Measurements from ENCODE around the gene TNRC6B. TPM values are rescaled to one million over a fixed set of nuclear protein-coding genes. Genes with fewer than 3 reads are reported as not detected.

Gene TNRC6B
- total RNA-seq, 2 experiments from 2014 or later = 37.0 to 63.7 TPM

DNA sequence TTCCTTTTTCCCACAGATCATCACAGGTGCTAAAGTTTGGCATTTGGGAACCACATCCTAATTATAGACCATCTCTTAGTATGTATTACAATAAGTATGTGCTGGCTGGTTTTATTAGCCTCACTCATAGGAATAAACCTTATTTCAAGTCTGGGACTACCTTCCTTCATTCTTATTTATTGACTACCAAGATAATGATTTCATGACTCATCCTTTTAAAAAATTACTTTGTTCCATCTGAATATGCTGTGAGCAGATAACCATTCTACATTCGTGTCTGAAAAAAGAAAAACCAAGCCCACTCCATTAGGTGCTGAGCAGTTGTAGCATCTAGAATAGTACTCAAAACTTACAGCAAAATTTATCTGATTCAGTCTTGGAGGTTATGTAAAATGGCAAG lies 12.3 kb downstream of the TNRC6B start:
- H2AFZ ChIP-seq (ENCODE audit: low read length) = no peak overlapping the region
- peaks cover 15% of the 10 kb centered on the region for H3K4me1 ChIP-seq (ENCODE audit: insufficient read depth, low read length, poor library complexity, severe bottlenecking)
- ChIA-PET POLR2A (interaction anchor here (1.9 kb wide), 1 partner anchor 10 kb away, joined by 4 read pairs; no protein-coding TSS in a partner anchor), CTCF (ENCODE audit: unreplicated experiment) (no interaction called here)
- BruUV-seq (replicated peaks) = no TSS peak
- DNase-seq (ENCODE audit: low spot score) = no peak
- peaks cover 81% of the 10 kb centered on the region for H3K79me2 ChIP-seq (ENCODE audit: insufficient read depth, low read depth, low read length)
- peaks cover 9% of the 10 kb centered on the region; the same call in 1 of the 2 replicates for H3K36me3 ChIP-seq (ENCODE audit: insufficient read depth, low read length)
- no peak overlapping the region for H3K27ac ChIP-seq (ENCODE audit: low read depth, low read length, poor library complexity, severe bottlenecking)
- intact Hi-C loops (cut with micrococcal nuclease; ENCODE audit: unreplicated experiment) = no loop called here
- no peaks in the 10 kb centered on the region for H3K9me2 ChIP-seq (ENCODE audit: insufficient read depth, low read length)
- no peak for TF ChIP-seq EZH2phosphoT487 (IDR thresholded peaks at IDR 0.05; ENCODE audit: borderline replicate concordance, low read depth, low read length)
- TF ChIP-seq, protein P1, sequence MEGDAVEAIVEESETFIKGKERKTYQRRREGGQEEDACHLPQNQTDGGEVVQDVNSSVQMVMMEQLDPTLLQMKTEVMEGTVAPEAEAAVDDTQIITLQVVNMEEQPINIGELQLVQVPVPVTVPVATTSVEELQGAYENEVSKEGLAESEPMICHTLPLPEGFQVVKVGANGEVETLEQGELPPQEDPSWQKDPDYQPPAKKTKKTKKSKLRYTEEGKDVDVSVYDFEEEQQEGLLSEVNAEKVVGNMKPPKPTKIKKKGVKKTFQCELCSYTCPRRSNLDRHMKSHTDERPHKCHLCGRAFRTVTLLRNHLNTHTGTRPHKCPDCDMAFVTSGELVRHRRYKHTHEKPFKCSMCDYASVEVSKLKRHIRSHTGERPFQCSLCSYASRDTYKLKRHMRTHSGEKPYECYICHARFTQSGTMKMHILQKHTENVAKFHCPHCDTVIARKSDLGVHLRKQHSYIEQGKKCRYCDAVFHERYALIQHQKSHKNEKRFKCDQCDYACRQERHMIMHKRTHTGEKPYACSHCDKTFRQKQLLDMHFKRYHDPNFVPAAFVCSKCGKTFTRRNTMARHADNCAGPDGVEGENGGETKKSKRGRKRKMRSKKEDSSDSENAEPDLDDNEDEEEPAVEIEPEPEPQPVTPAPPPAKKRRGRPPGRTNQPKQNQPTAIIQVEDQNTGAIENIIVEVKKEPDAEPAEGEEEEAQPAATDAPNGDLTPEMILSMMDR (conservative IDR thresholded peaks at IDR 0.05; ENCODE audit: low read length) = no peak
- H4K20me1 ChIP-seq (ENCODE audit: insufficient read depth, low read length) = peaks cover 25% of the 10 kb centered on the region
- no peaks in the 10 kb centered on the region for H3K9me3 ChIP-seq (ENCODE audit: low read length)
- H3K4me3 ChIP-seq (ENCODE audit: low read depth, low read length, poor library complexity, severe bottlenecking) = no peak overlapping the region
- no peak overlapping the region for H3K4me2 ChIP-seq (ENCODE audit: low read length)

DNA sequence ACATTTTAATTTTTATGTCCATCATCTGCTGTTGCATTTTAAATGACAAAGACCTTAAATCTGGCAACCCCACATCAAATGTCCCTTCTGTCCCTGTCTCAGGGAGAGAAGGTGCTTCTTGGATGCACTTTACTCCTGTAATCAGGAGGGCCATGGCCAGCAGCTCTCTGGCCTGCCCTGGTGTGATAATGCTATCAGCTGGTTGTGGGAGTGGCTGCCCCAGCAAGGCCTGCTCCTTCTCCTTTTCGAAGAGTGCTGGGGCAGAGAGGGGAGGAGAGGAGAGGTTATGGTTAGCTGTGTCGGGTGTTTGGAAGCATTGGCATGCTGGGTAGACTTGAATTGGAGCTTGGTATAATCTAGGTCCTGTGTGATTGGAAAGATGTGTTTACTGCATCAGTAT lies 12.8 kb downstream of the TNRC6B start:
- no peak overlapping the region for H3K4me3 ChIP-seq (ENCODE audit: low read depth, low read length, poor library complexity, severe bottlenecking)
- no peak for TF ChIP-seq EZH2phosphoT487 (IDR thresholded peaks at IDR 0.05; ENCODE audit: borderline replicate concordance, low read depth, low read length)
- TF ChIP-seq, protein P1 (conservative IDR thresholded peaks at IDR 0.05; ENCODE audit: low read length) = no peak
- CTCF ChIA-PET (ENCODE audit: unreplicated experiment) = no interaction called here
- no peaks in the 10 kb centered on the region for H3K9me3 ChIP-seq (ENCODE audit: low read length)
- no peaks in the 10 kb centered on the region for H3K9me2 ChIP-seq (ENCODE audit: insufficient read depth, low read length)
- DNase-seq (ENCODE audit: low spot score) = no peak
- intact Hi-C loops (cut with micrococcal nuclease; ENCODE audit: unreplicated experiment) = no loop called here
- H3K27ac ChIP-seq (ENCODE audit: low read depth, low read length, poor library complexity, severe bottlenecking) = no peak overlapping the region
- H2AFZ ChIP-seq (ENCODE audit: low read length) = no peak overlapping the region
- no TSS peak for BruUV-seq (replicated peaks)
- H3K36me3 ChIP-seq (ENCODE audit: insufficient read depth, low read length) = peaks cover 14% of the 10 kb centered on the region; the same call in 1 of the 2 replicates
- POLR2A ChIA-PET = interaction anchor here (0.6 to 1.9 kb wide), 3 partner anchors 10 to 359 kb away, joined by 3 to 5 read pairs (median 4); no protein-coding TSS in a partner anchor
- peaks cover 25% of the 10 kb centered on the region for H4K20me1 ChIP-seq (ENCODE audit: insufficient read depth, low read length)
- no peak overlapping the region for H3K4me2 ChIP-seq (ENCODE audit: low read length)
- H3K4me1 ChIP-seq (ENCODE audit: insufficient read depth, low read length, poor library complexity, severe bottlenecking) = peaks cover 15% of the 10 kb centered on the region
- peaks cover 81% of the 10 kb centered on the region for H3K79me2 ChIP-seq (ENCODE audit: insufficient read depth, low read depth, low read length)

Measured in OCI-LY7 (cell line).